NB4 (cell line): ENCODE measurements around the gene SMIM1.

Experiments used
- DNase-seq: peaks from one replicate; pipeline ENCODE4 v3.0.0; 2010; ENCODE audit warnings: low read depth
- H3K4me3 ChIP-seq: one replicate; pipeline ENCODE4 v1.5.1; 2011; ENCODE audit warnings: mild to moderate bottlenecking, low read depth, low read length, moderate library complexity
- CTCF ChIP-seq: IDR thresholded peaks from one replicate; pipeline ENCODE4 v1.5.1; 2012; ENCODE audit warnings: low read depth, low read length
- MAX ChIP-seq: IDR thresholded peaks from 2 replicates; pipeline ENCODE4 v1.6.1; 2011; ENCODE audit warnings: low read depth, low read length
- MYC ChIP-seq: IDR thresholded peaks from 2 replicates; pipeline ENCODE4 v1.6.1; 2011; ENCODE audit warnings: low read depth, low read length
- POLR2A ChIP-seq: IDR thresholded peaks from 2 replicates; pipeline ENCODE4 v1.6.1; 2011; ENCODE audit warnings: mild to moderate bottlenecking; ENCODE audit not compliant: insufficient read length; ENCODE audit errors: extremely low read depth

Gene SMIM1

DNA sequence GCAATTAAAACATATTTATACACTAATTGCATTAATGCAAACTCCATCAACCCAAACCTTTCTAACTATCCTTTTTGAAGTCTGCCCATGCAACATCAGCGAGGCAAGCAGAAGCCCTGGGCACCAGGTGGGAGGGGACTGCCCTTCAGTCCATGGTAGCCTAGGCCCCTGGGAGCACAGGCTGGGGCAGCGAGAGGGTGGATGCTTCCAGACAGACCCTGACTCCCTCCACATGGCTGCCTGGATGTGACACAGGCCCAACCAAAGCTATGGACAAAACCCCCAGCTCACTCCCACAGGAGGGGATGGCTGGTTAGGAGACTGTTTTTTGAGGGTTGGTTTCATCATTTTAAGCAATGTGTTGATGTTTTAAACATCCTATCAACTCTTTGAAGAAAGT is 41.5 kb downstream of the SMIM1 start:
- TF ChIP-seq CTCF (no peak), POLR2A (no peak)
- no peak for DNase-seq
- H3K4me3 ChIP-seq: no peak overlapping the region

GRCh38 chr1:3814771-3815561 is 42.4 kb downstream of the SMIM1 start:
- no peak for DNase-seq
- H3K4me3 ChIP-seq: no peak overlapping the region
- no peak for TF ChIP-seq POLR2A
- TF ChIP-seq MAX: no peak
- no peak for TF ChIP-seq CTCF
- no peak for TF ChIP-seq MYC

GRCh38 chr1:3816331-3817137 is 44.0 kb downstream of the SMIM1 start:
- no peak overlapping the region for H3K4me3 ChIP-seq
- no peak for DNase-seq
- no peak for TF ChIP-seq POLR2A
- TF ChIP-seq MYC: no peak
- TF ChIP-seq MAX: no peak
- no peak for TF ChIP-seq CTCF

DNA sequence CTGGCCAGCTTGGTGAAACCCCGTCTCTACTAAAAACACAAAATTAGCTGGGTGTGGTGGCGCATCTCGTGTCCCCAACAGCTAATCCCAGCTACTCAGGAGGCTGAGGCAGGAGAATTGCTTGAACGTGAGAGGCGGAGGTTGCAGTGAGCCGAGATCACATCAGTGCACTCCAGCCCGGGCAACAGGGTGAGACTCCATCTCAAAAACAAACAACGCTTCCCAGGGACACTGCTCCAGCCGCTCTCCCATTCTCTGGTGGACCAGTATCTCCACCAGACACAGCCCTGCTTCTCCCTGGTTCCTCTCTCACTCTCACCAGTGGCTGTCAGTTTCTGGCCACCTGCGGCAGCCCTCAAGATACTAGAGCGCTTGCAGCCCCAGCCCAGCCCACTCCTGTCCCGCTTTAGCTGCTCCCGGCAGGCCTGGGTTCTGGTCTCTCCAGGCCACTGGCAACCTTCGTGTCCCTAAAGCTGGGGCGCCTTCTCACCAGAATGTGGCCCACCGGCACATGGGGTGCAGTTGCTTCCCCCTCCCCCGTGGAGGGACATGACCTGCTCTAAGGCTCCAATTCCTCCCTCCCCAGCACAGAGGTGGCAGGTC is 44.7 kb downstream of the SMIM1 start:
- H3K4me3 ChIP-seq: no peak overlapping the region
- no peak for TF ChIP-seq POLR2A
- no peak for TF ChIP-seq MYC
- no peak for DNase-seq

GRCh38 chr1:3817821-3818597 is 45.5 kb downstream of the SMIM1 start:
- DNase-seq: no peak
- TF ChIP-seq POLR2A: no peak
- no peak overlapping the region for H3K4me3 ChIP-seq

- TF ChIP-seq POLR2A: no peak
- TF ChIP-seq CTCF: no peak
- no peak for TF ChIP-seq MAX
- no peak for TF ChIP-seq MYC
- H3K4me3 ChIP-seq: no peak overlapping the region
- no peak for DNase-seq
These were observed 47.2 kb downstream of the SMIM1 start for GRCh38 chr1:3819771-3820200.
